ENCODE results near the gene SLC34A1.

The SLC34A1 gene

GRCh38 chr5:177351392-177352329, 32.6 kb upstream of the SLC34A1 start, which contains the start of gene LMAN2:
Gene LMAN2, minus strand, starts transcription at chr5:177351668. Its CDS starts 21 bp downstream, at chr5:177351647.
- Histone ChIP-seq H3K9me3 (ENCODE audit: low read depth, low read length) (no peaks in the 10 kb centered on the region), H3K4me3 (peak within 1 kb of the TSS; percentile 88), H3K36me3 (ENCODE audit: insufficient read depth, low read length) (peaks cover 6% of the 10 kb centered on the region; the same call in 1 of the 2 replicates), H3K27ac (peak within 1 kb of the TSS; percentile 94), H3K9ac (ENCODE audit: insufficient read length) (peak within 1 kb of the TSS; percentile 93)
- DNase-seq (ENCODE audit: low read depth, low spot score): peak; percentile 90
- TF ChIP-seq POLR2AphosphoS5 (IDR thresholded peaks at IDR 0.05; ENCODE audit: borderline replicate concordance, low read depth, low read length): peak; percentile 86
- no peak for TF ChIP-seq FOXP2 (optimal IDR thresholded peaks at IDR 0.05; ENCODE audit: control extremely low read depth, extremely low read length, insufficient read depth)

GRCh38 chr5:177353093-177353492, 31.1 kb upstream of the SLC34A1 start:
- H3K36me3 ChIP-seq (ENCODE audit: insufficient read depth, low read length): no peaks in the 10 kb centered on the region
- no peak for DNase-seq (ENCODE audit: low read depth, low spot score)
- TF ChIP-seq POLR2AphosphoS5 (IDR thresholded peaks at IDR 0.05; ENCODE audit: borderline replicate concordance, low read depth, low read length): no peak
- TF ChIP-seq EZH2 (IDR thresholded peaks at IDR 0.05): no peak
- TF ChIP-seq FOXP2 (optimal IDR thresholded peaks at IDR 0.05; ENCODE audit: control extremely low read depth, extremely low read length, insufficient read depth): no peak

GRCh38 chr5:177354256-177354655, 30.0 kb upstream of the SLC34A1 start:
- no peak for TF ChIP-seq POLR2AphosphoS5 (IDR thresholded peaks at IDR 0.05; ENCODE audit: borderline replicate concordance, low read depth, low read length)
- TF ChIP-seq FOXP2 (optimal IDR thresholded peaks at IDR 0.05; ENCODE audit: control extremely low read depth, extremely low read length, insufficient read depth): no peak
- no peak for TF ChIP-seq EZH2 (IDR thresholded peaks at IDR 0.05)
- no peaks in the 10 kb centered on the region for H3K9me3 ChIP-seq (ENCODE audit: low read depth, low read length)
- H3K27ac ChIP-seq: no peak overlapping the region
- DNase-seq (ENCODE audit: low read depth, low spot score): no peak
- no peak overlapping the region for H3K9ac ChIP-seq (ENCODE audit: insufficient read length)
- no peak overlapping the region for H3K4me3 ChIP-seq
- H3K36me3 ChIP-seq (ENCODE audit: insufficient read depth, low read length): no peaks in the 10 kb centered on the region

More at GRCh38 chr5:177353093-177353492, 31.1 kb upstream of the SLC34A1 start:
- Histone ChIP-seq H3K27ac (no peak overlapping the region), H3K9me3 (ENCODE audit: low read depth, low read length) (no peaks in the 10 kb centered on the region), H3K9ac (ENCODE audit: insufficient read length) (no peak overlapping the region), H3K4me3 (no peak overlapping the region)

- Histone ChIP-seq H3K4me3 (no peak overlapping the region), H3K9ac (ENCODE audit: insufficient read length) (no peak overlapping the region), H3K9me3 (ENCODE audit: low read depth, low read length) (no peaks in the 10 kb centered on the region), H3K36me3 (ENCODE audit: insufficient read depth, low read length) (no peaks in the 10 kb centered on the region), H3K27ac (no peak overlapping the region)
- no peak for DNase-seq (ENCODE audit: low read depth, low spot score)
- TF ChIP-seq FOXP2 (optimal IDR thresholded peaks at IDR 0.05; ENCODE audit: control extremely low read depth, extremely low read length, insufficient read depth) (no peak), POLR2AphosphoS5 (IDR thresholded peaks at IDR 0.05; ENCODE audit: borderline replicate concordance, low read depth, low read length) (no peak), EZH2 (IDR thresholded peaks at IDR 0.05) (no peak)
Observed at GRCh38 chr5:177354711-177355110, 29.5 kb upstream of the SLC34A1 start.

- DNase-seq (ENCODE audit: low read depth, low spot score): no peak
- H3K9ac ChIP-seq (ENCODE audit: insufficient read length): no peak overlapping the region
- H3K36me3 ChIP-seq (ENCODE audit: insufficient read depth, low read length): no peaks in the 10 kb centered on the region
- TF ChIP-seq FOXP2 (optimal IDR thresholded peaks at IDR 0.05; ENCODE audit: control extremely low read depth, extremely low read length, insufficient read depth): no peak
- TF ChIP-seq POLR2AphosphoS5 (IDR thresholded peaks at IDR 0.05; ENCODE audit: borderline replicate concordance, low read depth, low read length): no peak
- TF ChIP-seq EZH2 (IDR thresholded peaks at IDR 0.05): no peak
- no peaks in the 10 kb centered on the region for H3K9me3 ChIP-seq (ENCODE audit: low read depth, low read length)
- no peak overlapping the region for H3K27ac ChIP-seq
- no peak overlapping the region for H3K4me3 ChIP-seq
Observed at GRCh38 chr5:177355162-177355867, 28.9 kb upstream of the SLC34A1 start.

- TF ChIP-seq FOXP2 (optimal IDR thresholded peaks at IDR 0.05; ENCODE audit: control extremely low read depth, extremely low read length, insufficient read depth): no peak
- Histone ChIP-seq H3K36me3 (ENCODE audit: insufficient read depth, low read length) (no peaks in the 10 kb centered on the region), H3K27ac (no peak overlapping the region), H3K4me3 (no peak overlapping the region), H3K9ac (ENCODE audit: insufficient read length) (no peak overlapping the region), H3K9me3 (ENCODE audit: low read depth, low read length) (no peaks in the 10 kb centered on the region)
- DNase-seq (ENCODE audit: low read depth, low spot score): no peak
Observed at GRCh38 chr5:177355868-177356168, 28.4 kb upstream of the SLC34A1 start.

- Histone ChIP-seq H3K9ac (ENCODE audit: insufficient read length) (no peak overlapping the region), H3K4me3 (no peak overlapping the region), H3K36me3 (ENCODE audit: insufficient read depth, low read length) (no peaks in the 10 kb centered on the region), H3K27ac (no peak overlapping the region), H3K9me3 (ENCODE audit: low read depth, low read length) (no peaks in the 10 kb centered on the region)
- TF ChIP-seq EZH2 (IDR thresholded peaks at IDR 0.05) (no peak), POLR2AphosphoS5 (IDR thresholded peaks at IDR 0.05; ENCODE audit: borderline replicate concordance, low read depth, low read length) (no peak), FOXP2 (optimal IDR thresholded peaks at IDR 0.05; ENCODE audit: control extremely low read depth, extremely low read length, insufficient read depth) (no peak)
- no peak for DNase-seq (ENCODE audit: low read depth, low spot score)
Observed at GRCh38 chr5:177356746-177357145, 27.5 kb upstream of the SLC34A1 start.

GRCh38 chr5:177357146-177357458, 27.1 kb upstream of the SLC34A1 start:
- no peak for DNase-seq (ENCODE audit: low read depth, low spot score)
- Histone ChIP-seq H3K4me3 (peak overlapping the region; percentile 89), H3K36me3 (ENCODE audit: insufficient read depth, low read length) (no peaks in the 10 kb centered on the region), H3K9me3 (ENCODE audit: low read depth, low read length) (no peaks in the 10 kb centered on the region), H3K9ac (ENCODE audit: insufficient read length) (no peak overlapping the region), H3K27ac (no peak overlapping the region)
- TF ChIP-seq POLR2AphosphoS5 (IDR thresholded peaks at IDR 0.05; ENCODE audit: borderline replicate concordance, low read depth, low read length) (no peak), FOXP2 (optimal IDR thresholded peaks at IDR 0.05; ENCODE audit: control extremely low read depth, extremely low read length, insufficient read depth) (no peak), EZH2 (IDR thresholded peaks at IDR 0.05) (no peak)
